Stomach (tissue), 4 donors: ENCODE results near the gene NRL.

Experiments used
- EP300 ChIP-seq: sonication (generic); formaldehyde crosslinking; IDR thresholded peaks from one replicate; pipeline ENCODE4 v1.6.1; 2017; ENCODE audit warnings: antibody characterized with exemption
- POLR2A ChIP-seq, 4 donors: fragments of 450-650 bp; IDR thresholded peaks; one replicate each; pipeline ENCODE4 v1.6.1; 2016; ENCODE audit warnings: antibody characterized with exemption in 4 of 4, control low read depth in 2 of 4, mild to moderate bottlenecking in 1 of 4, moderate library complexity in 1 of 4
- POLR2AphosphoS5 ChIP-seq, 3 donors: sonication (generic); formaldehyde crosslinking; IDR thresholded peaks; one replicate each; pipeline ENCODE4 v1.6.1; 2016; ENCODE audit warnings: antibody characterized with exemption in 3 of 3
- TF ChIP-seq, protein P1 (sequence below), 7 experiments: fragments of 450-650 bp in 4 of 7; fragments of 200-600 bp in 3 of 7; sonication (generic) in 3 of 7; IDR thresholded peaks; one replicate each; pipeline ENCODE4 v1.5.1; 2016 to 2019; ENCODE audit warnings: antibody characterized with exemption in 7 of 7, control low read depth in 2 of 7, mild to moderate bottlenecking in 1 of 7

DNA sequence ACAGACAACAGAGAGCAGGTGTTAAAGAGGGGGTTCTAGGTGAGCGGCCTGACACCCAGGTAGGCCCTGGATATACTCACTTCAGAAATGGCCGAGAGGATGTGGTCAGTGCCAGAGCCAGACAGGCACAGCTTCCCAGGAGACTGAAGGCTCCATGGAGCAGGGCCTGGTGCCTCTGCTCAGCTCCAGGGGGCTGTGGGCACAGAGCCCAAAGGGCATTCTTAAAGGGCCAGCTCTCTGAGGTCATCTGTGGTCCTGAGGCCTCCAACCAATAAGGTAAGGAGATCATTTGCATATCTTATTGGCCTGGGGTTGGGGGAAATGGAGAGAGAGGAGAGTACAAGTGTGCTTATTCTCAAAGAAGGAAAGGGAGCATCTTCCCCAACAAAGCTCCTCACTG, 30.3 kb downstream of the NRL start:
- no peak for TF ChIP-seq POLR2A (IDR thresholded peaks at IDR 0.05)
- TF ChIP-seq, protein P1, sequence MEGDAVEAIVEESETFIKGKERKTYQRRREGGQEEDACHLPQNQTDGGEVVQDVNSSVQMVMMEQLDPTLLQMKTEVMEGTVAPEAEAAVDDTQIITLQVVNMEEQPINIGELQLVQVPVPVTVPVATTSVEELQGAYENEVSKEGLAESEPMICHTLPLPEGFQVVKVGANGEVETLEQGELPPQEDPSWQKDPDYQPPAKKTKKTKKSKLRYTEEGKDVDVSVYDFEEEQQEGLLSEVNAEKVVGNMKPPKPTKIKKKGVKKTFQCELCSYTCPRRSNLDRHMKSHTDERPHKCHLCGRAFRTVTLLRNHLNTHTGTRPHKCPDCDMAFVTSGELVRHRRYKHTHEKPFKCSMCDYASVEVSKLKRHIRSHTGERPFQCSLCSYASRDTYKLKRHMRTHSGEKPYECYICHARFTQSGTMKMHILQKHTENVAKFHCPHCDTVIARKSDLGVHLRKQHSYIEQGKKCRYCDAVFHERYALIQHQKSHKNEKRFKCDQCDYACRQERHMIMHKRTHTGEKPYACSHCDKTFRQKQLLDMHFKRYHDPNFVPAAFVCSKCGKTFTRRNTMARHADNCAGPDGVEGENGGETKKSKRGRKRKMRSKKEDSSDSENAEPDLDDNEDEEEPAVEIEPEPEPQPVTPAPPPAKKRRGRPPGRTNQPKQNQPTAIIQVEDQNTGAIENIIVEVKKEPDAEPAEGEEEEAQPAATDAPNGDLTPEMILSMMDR (IDR thresholded peaks at IDR 0.05) = no peak
- TF ChIP-seq EP300 = no peak
- TF ChIP-seq POLR2AphosphoS5 (IDR thresholded peaks at IDR 0.05) = no peak
